Stimulated activated CD8-positive, alpha-beta memory T cell treated with anti-CD3 and anti-CD28 coated beads, Interleukin-4, amount 100 ng/mL, for 1 hour (primary cell): ENCODE data around the gene FBXL19.
"Not testable (repeated sequence)": the region's sequence is repeated elsewhere in the genome, so short reads cannot be mapped to it uniquely, and the experiment has no call there.

Source experiments
- DNase-seq, 2 donors: peaks; one replicate each; pipeline ENCODE4 v3.0.0-alpha.2; 2020; ENCODE audit warnings: low read depth in 2 of 2, low spot score in 1 of 2

Gene FBXL19, protein sequence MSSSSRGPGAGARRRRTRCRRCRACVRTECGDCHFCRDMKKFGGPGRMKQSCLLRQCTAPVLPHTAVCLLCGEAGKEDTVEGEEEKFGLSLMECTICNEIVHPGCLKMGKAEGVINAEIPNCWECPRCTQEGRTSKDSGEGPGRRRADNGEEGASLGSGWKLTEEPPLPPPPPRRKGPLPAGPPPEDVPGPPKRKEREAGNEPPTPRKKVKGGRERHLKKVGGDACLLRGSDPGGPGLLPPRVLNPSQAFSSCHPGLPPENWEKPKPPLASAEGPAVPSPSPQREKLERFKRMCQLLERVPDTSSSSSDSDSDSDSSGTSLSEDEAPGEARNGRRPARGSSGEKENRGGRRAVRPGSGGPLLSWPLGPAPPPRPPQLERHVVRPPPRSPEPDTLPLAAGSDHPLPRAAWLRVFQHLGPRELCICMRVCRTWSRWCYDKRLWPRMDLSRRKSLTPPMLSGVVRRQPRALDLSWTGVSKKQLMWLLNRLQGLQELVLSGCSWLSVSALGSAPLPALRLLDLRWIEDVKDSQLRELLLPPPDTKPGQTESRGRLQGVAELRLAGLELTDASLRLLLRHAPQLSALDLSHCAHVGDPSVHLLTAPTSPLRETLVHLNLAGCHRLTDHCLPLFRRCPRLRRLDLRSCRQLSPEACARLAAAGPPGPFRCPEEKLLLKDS

DNA sequence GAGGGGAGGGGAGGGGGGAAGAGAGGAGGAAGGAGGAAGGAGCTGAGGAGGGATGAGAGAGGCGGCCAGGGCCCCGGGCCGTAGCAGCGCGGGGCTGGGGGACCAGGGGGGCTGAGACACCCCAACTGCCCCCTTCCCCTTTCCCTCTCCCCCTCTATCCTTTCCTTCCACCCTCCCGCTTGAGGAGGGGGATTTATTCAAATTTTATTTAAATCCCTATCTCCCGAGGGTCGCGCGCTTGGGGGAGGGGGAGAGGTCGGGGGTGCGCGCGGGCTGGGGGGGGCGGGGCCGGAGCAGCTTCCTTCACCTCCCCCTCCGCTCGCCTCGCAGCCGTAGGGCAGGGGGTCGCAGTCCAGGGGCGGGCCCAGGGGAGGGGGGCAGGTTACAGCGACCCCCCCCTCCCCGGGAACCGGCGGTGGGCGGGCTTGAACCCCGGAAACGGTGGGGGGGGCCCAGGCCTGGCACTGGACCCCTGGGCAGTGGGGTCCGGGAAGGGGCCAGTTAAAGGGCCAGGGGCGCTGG is at the start of gene FBXL19:
Gene FBXL19, plus strand, starts transcription at position 19 of the 522 bp plus-strand sequence. CDS start 2,183 bp downstream, outside the sequence.
- DNase-seq: no peak

DNA sequence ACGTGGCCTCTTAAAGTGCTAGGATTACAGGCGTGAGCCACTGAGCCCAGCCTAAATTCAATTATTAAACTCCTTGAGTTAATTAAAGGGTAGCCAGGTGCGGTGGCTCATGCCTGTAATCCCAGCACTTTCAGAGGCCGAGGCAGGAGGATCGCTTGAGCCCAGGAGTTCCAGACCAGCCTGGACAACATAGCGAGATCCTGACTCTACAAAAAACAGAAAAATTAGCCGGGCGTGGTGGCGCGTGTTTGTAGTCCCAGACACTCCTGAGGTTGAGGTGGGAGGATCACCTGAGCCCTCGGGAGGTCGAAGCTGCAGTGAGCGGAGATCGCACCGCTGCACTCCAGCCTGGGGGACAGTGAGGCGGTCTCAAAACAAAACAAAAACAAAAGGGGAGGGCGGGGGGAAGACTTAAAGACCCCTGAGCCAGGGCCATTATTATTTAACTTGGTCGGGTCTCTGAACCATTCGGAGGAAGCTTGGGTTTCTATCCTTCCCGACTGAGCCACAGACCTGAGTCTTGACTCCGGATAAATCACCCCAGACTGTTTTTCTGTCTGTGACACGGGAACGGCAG is 49.0 kb upstream of the FBXL19 start:
- DNase-seq: no peak

DNA sequence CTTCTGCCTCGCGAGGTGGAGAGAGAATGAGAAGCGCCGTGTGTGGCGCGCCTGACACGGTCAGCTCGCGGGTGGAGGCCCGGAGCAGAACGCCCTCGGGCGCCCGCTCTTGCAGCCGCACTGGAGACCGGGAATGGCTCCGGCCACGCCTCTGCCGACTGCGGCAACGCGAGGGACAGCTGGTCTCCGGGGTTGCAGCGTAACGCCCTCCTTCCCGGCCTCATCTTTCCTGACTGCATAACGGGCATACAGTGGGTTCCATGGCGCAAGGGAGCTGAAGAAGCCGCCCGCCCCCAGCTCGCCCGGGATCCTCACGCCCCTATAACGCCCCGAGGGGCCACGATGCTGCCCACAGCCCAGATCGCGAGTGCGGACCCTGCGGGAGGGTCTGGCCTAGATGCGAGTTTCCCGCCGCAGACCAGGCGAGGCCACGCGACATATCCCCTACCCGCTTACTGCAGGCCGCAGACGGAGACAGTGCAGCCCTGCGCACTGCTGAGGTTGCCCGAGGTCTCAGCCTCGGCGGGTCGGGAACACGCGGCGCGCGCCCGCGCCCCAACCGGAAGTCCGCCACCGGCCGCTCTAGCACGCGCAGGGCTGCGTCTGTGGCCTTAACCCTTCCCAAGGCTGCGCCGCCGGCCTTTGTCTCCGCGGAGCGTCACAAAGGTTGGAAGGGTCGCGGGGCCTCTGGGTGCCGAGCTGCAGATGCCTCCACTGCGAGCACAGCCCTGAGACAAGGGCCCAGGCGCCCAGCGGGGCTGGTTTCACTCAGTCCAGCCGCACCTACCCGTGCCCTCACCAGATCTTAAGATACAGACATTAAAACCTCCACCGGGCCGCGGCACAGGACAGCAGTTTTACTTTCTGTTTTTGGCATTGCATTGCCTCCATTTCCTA is 48.3 kb upstream of the FBXL19 start:
- DNase-seq: peak; percentile 77 to 80

DNA sequence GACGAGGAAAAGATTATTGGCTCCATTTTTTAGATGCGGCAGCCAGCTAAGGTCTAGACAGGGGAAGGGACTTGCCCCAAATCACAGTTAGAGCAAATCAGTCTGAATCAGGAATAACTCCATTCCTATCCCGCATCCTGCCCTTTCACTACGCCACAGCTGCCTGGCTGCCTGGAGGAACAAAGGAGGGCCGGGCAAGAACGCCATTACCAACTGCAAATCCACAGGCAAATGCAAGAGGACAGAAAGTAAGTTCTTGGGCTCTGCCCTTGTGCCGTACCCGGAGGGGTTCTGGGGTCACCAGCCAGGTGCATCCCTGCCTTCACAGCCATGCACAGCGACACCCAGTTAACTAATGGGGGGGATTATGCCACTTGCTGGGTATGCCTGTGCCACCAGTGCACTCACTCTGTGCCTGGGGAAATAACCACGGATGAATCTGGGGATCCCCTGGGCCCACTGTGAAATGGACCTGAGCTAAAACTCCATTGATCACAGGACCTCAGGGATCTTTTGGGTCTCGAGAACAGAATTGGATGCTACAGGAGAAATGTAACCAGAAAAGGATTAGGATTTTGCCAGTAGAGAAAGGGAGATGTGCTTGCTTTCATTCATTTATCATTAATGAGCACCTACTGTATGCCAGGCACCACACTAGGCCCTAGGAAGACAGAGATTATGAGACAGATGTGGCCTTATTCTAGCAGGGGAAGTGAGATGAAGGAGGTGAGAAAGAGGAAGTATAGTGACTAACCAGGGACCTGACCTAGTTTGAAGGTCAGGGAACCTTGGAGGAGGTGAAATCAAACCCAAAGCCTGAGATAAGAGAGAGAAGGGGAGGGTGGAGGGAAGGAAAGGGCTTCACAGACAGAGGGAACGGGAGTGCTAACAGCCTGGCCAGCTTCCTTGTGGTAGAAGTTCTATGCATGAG is 47.2 kb upstream of the FBXL19 start:
- no peak for DNase-seq

DNA sequence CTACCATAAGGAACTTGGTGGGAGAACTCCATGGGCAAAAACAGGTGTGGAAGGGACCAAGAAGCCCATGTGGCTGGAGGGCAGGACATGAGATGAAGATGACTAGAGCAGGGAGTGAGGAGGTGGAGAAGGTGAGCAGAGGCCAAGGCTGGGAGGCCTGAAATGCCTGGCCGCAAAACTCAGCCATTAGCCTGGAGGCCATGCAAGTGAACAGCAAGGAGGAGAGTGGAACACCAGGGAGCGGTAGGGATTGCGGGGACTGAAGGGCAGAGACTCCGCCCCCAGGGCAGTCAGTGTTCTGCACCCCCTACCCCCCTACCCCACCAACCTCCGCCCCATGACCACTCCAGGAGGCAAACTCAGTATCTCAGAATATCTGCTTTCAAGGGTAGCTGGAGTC is 46.5 kb upstream of the FBXL19 start:
- DNase-seq: no peak

DNA sequence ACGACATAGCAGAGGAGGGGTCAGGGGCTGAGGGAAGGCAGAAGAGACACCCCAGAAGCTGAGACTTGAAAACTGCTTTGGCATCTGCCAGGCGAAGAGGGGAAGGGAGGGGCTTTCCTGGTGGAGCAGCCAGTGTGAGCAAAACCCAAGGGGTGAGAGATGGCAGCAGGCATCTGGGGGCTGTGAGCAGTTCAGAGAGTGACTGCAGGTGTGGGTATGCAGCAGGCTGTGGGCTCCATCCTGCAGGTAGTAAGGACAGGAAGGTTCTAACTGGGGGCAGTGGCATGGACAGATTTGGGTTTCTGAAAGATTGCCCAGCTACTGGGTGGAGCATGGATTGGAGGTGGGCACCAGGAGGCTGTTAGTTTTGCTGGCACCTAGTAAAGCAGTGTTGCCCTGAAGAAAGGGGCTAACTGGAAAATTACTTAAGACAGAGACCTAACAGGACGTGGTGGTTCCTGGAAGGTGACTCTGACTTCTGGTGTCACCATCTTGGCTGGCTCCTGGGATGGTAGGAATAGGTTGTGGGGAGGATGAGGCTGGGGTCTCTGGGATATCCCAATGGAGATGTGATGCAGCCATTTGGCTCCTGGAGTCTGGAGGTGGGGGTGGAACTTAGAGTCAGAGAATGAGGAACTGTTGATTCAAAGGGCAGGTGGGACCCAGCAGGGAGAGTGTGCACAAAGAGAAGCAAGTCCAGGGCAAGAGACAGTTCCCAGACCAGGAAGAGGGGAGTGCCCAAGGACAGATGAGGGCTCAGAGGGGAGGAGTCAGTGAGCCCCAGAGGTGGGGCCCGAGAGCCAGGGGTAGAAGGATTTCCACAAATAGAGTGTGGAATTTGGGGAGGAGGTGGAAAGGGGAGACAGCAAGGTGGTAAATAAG is 40.7 kb upstream of the FBXL19 start:
- no peak for DNase-seq

DNA sequence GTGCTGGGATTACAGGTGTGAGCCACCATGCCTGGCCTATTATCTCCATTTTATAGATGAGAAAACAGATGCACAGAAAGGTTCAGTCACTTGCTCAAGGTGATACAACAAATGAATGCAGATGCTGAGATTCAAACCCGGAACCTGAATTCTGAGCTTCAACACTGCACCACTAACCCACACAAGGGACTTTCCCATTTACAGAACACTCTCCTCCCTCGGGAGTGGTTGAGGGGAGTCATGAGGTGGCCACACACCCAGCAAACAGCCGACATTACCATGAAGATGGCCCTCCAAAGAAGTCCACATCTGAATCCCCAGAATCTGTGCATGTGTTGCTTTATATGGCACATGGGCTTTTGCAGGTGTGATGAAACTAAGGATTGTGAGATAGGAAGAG is 38.6 kb upstream of the FBXL19 start:
- DNase-seq: no peak

DNA sequence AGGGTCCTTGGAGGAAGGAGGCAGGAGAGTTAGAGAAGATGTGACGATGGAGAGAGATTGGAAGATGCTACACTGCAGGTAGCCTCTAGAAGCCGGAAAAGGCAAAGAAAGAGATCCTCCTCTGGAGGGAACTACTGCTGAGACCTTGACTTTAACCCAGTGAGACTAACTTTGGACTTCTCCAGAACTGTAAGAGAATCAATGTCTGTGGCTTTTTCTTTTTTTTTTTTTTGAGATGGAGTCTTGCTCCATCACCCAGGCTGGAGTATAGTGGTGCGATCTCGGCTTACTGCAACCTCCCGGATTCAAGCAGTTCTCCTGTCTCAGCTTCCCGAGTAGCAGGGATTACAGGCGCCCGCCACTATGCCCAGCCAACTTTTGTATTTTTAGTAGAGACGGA is 38.2 kb upstream of the FBXL19 start:
- DNase-seq: no peak

DNA sequence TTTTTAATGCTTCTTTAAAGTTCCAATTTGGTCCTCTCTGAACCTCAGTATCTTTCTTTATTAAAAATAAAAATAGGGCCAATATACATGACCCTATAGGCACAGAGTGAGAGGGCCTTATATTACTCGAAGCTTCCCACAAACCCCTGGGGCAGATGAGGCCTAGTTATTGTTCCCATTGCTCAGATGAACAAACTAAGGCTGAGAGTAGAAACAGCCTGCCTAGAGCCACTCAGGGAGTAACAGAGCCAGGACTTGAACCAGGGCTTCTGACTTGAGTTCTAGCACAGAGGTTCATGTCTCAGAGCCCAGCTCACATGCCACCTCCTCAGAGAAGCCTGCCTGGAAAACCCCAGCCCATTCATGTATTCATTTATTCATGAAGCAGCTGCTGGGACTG is 37.2 kb upstream of the FBXL19 start:
- DNase-seq: no peak

DNA sequence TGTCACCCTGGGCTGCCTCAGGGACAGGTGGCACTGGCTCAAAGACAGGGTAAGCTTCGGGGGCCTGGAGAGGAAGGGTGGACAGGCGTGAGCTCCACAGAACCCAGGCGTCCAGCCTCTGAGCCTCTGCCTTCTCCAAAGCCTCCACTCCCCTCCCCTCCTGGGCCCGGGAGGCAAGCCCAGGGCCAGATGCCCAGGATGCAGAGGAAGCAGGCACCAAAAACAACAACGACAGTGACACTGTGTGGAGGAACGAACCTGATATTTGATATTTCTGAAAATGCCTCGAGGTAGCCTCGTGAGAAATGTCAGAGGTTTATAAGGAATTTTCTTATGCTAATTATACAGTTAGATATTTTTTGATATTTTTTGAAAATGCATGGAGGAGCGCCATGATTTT is 35.4 kb upstream of the FBXL19 start:
- DNase-seq: no peak

DNA sequence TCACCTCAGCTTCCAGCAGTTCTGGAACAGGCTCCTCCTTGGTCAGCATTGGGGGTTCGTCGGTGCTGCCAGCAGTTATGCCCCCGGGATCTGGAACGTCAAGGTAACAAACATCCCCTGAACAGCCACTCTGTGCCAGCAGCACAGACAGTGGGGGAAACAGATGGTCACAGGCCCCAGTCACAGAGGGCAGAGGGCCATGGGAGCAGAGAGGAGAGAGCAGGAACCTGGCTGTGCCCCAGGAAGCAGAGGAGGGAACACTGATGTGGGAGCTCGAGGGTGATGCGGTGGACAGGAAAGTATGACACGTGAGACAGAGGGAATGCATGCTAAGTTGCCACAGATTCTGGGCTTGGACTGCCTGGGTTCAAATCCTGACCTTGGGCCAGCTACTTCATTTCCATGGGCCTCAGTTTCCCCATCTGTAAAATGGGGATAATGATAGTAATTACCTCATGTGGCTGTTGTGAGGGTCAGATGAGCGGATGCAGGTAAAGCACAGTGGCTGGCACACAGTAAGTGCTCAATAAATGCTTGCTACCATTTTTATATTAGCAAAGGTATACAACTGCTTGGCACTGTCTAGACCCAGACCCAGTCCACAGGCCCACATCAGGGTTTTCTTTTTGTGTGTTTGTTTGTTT is 34.4 kb upstream of the FBXL19 start:
- DNase-seq: no peak

DNA sequence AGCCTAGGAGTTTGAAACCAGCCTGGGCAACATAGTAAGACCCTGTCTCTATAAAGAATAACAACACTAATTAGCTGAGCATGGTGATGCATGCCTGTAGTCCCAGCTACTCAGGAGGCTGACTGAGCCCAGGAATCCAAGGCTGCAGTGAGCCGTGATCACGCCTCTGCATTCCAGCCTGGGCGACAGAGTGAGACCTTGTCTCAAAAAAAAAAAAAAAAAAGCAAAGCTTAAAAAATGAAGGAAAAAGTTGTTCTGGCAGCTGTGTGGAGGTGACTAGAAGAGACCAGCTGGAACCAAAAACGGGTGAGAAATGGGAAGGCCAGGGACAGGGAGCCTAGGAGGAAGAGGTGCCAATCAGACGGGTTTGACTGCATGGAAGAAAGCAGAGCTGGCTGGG is 33.7 kb upstream of the FBXL19 start:
- no peak for DNase-seq

DNA sequence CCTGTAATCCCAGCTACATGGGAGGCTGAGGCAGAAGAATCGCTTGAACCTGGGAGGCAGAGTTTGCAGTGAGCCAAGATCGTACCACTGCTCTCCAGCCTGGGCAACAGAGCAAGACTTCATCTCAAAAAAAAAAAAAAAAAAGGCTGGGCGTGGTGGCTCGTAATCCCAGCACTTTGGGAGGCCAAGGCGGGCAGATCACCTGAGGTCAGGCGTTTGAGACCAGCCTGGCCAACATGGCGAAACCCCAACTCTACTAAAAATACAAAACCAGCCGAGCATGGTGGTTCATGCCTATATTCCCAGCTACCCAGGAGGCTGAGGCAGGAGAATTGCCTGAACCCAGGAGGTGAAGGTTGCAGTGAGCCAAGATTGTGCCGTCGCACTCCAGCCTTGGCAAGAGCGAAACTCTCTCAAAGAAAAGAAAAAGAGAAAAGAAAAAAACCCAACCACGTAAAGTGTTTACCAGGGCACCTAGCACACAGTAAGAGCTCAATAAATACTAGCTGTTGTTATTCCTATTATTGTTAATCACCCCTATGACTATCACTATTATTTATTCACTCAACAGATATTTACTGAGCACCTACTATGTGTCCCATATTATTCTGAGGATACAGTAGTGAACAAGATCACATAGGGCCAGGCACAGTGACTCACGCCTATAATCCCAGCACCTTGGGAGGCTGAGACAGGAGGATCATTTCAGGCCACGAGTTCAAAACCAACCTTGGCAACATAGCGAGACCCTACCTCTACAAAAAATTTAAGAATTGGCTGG is 32.1 kb upstream of the FBXL19 start:
- DNase-seq: not testable (repeated sequence)

DNA sequence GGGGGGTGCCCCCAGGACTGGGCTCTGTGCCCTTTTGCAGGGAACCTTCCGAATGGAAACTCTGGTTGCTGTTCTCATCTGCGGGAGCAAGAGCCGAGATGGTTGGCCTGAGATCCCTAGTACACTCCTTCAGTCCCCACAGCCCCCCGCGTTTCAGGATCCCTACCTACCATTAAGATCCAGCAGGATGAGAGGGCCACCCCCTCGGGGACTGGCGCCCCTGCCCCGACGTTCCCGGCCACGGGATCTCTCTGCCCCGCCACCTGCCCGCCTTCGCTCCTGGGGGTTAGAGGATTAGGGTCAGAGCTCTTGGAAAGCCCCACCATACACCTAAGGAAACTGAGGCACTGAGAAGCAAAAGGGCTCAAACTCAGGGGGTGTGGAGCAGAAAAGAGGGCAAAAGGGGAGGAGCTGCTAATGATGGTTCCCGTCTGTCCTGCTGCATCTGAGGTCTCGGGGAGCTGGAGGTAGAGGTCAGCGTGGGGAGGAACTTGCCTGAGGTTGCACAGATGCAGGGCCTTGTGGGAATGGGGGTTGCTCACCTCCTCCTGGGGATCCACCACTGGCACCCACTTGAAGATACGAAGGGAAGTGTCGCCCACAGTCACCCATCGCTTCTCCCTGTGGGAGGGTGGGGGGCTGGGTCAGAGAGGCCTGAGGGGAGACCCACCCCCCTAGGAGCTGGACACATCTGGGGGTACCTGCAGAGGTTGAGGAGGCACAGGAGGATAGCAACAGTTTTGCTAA is 30.5 kb upstream of the FBXL19 start:
- DNase-seq: no peak

DNA sequence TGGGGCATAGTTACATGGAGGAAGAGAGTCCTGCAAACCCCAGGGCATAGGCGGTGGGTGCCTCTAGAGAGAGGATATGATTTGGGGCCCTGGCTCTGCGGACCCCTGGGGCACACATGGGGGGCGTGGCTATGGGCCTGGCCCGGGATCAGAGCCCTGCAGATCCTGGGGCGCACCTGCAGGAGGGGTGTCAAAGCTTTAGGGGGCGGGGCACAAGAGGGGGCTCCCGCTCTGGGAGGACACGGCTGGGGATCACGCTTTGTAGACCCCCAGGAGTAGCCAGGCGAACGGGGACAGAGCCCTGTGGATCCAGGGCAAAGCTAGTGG is 30.0 kb upstream of the FBXL19 start:
- DNase-seq: no peak

DNA sequence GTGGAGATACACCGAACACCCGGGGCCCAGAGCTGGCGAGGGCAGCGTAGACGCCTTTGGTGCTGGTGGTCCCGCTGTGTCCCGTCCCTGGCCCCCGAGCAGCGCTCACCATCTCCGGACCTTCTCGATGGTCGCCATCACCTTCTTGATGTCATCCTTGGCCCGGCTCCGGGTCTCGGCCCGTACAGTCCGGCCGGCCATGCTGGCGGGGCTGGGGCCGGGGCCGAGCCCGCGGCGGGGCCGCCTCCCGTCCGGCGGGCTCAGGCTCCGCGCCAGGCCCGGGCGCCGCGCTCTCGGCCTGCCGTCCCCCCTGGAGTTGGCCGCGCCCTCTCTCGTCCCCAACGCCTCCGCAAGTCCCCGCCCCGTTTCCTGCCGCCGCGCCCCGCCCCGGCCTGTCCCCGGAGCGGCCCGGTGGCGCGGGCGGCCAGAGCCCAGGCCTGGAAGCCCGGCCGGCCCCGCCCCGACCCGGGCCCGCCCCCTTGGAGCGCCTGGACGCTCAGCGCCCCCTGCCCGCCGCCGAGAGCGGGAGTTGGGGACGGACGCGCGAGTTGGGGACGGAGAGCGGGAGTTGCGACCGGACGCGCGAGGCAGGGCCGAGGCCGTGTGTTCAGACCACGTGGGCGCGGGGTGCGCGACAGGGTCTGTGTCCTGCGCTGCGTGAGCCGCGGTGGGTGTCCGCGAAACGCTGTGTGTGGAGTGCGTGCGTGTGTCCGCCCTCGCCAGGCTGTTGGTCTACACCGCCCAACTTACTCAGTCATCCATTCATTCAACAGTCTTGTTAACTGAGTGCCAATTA is 29.4 kb upstream of the FBXL19 start, which contains the start of gene BCL7C:
Gene BCL7C, minus strand, starts transcription at position 334 of the 796 bp plus-strand sequence. Its CDS starts 133 bp downstream, at position 201.
- DNase-seq: peak; percentile 46 to 61
